Hippocampal formation (tissue), 2 donors: ENCODE data around the gene PALMD.
A peak's percentile ranks its signal among the peaks of the same experiment; 100 is the strongest.

Experiments used
- DNase-seq, 2 donors: peaks; one replicate each; lab custom pipeline; 2025; lab: John Stamatoyannopoulos, UW

PALMD gene

GRCh38 chr1:99697580-99697979, 51.7 kb downstream of the PALMD start:
- no peak for DNase-seq

GRCh38 chr1:99700020-99700419, 54.1 kb downstream of the PALMD start:
- DNase-seq: no peak

- no peak for DNase-seq
These were observed 56.3 kb downstream of the PALMD start for GRCh38 chr1:99702221-99702620.

GRCh38 chr1:99704356-99704816, 58.5 kb downstream of the PALMD start:
- DNase-seq: no peak

GRCh38 chr1:99705385-99705784, 59.5 kb downstream of the PALMD start:
- no peak for DNase-seq

- peak; percentile 18 to 70 for DNase-seq
These were observed 61.7 kb downstream of the PALMD start for GRCh38 chr1:99707535-99708142.

- no peak for DNase-seq
These were observed 65.1 kb downstream of the PALMD start for GRCh38 chr1:99710994-99711393.

GRCh38 chr1:99713006-99713405, 67.1 kb downstream of the PALMD start:
- no peak for DNase-seq

- no peak for DNase-seq
These were observed 71.1 kb downstream of the PALMD start for GRCh38 chr1:99717005-99717404.

GRCh38 chr1:99723251-99723650, 77.3 kb downstream of the PALMD start:
- DNase-seq: no peak

- DNase-seq: no peak
These were observed 80.1 kb downstream of the PALMD start for GRCh38 chr1:99725996-99726395.

- no peak for DNase-seq
These were observed 80.5 kb downstream of the PALMD start for GRCh38 chr1:99726407-99726806.

GRCh38 chr1:99726818-99727217, 80.9 kb downstream of the PALMD start:
- no peak for DNase-seq

- DNase-seq: no peak
These were observed 81.8 kb downstream of the PALMD start for GRCh38 chr1:99727575-99728185.

- no peak for DNase-seq
These were observed 82.8 kb downstream of the PALMD start for GRCh38 chr1:99728494-99729235.

GRCh38 chr1:99731384-99731783, 85.5 kb downstream of the PALMD start:
- no peak for DNase-seq

GRCh38 chr1:99735852-99736251, 89.9 kb downstream of the PALMD start:
- DNase-seq: no peak

GRCh38 chr1:99737016-99737415, 91.1 kb downstream of the PALMD start:
- peak in 1 of 2 donors; percentile 62 for DNase-seq

GRCh38 chr1:99738858-99739465, 93.0 kb downstream of the PALMD start:
- no peak for DNase-seq

GRCh38 chr1:99740141-99740540, 94.2 kb downstream of the PALMD start:
- DNase-seq: no peak
